HG03565 (cell line): ENCODE data around the gene PTF1A.

Experiments
- ATAC-seq: cut with Tn5 transposase; IDR thresholded peaks from one replicate; pipeline ENCODE4 v1.9.1; 2021; ENCODE audit warnings: mild to moderate bottlenecking, moderate library complexity; ENCODE audit not compliant: unreplicated experiment

PTF1A gene

GRCh38 chr10:23186178-23186577 lies 5.9 kb upstream of the PTF1A start:
- no peak for ATAC-seq

GRCh38 chr10:23186697-23187096 lies 5.4 kb upstream of the PTF1A start:
- ATAC-seq = no peak

GRCh38 chr10:23187155-23187554 lies 5.0 kb upstream of the PTF1A start:
- ATAC-seq = no peak

- no peak for ATAC-seq
Observed at GRCh38 chr10:23189024-23189423, 3.1 kb upstream of the PTF1A start.

DNA sequence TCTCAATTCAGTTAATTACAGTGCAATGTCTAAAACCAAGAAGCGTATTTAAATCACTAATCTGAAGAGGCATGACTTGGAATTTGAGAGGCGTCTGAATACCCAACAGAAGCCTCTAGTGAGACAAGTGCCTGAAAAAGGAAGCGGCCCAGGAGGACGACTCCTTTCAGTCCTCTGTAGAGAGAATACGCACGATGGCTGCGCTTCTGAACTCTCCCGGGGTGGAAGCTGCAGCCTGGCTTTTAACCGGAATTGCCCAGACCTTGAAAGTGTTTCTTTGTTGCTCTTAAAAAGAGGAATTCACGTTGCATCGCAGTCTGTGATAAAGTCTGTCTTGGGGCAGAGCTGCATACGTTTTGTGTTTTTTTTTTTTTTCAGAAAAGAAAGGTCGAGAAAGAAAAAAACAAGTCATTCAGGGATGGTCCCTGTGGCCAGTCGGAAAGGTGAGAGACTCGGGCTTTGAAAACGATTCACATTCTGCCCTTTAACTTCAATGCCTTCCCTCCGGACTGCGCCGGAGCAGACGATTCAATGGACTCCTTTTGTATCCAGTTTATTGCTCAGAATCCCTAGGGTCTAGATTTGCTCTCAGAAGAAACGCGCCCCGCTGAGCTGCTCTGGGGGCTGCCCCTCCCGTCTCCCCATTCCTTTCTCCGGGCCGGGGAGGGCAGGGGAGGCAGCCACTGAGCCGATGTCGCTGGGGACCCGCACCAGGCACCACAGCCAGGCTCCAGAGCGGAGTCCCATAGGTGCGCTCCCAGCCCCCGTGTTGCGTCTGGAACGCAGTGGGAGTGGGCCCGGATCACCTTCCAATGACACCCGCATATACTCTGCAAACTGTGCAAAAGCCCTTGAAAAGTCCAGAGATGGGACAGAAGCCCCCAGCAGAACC lies 994 bp upstream of the PTF1A start:
- ATAC-seq = no peak

DNA sequence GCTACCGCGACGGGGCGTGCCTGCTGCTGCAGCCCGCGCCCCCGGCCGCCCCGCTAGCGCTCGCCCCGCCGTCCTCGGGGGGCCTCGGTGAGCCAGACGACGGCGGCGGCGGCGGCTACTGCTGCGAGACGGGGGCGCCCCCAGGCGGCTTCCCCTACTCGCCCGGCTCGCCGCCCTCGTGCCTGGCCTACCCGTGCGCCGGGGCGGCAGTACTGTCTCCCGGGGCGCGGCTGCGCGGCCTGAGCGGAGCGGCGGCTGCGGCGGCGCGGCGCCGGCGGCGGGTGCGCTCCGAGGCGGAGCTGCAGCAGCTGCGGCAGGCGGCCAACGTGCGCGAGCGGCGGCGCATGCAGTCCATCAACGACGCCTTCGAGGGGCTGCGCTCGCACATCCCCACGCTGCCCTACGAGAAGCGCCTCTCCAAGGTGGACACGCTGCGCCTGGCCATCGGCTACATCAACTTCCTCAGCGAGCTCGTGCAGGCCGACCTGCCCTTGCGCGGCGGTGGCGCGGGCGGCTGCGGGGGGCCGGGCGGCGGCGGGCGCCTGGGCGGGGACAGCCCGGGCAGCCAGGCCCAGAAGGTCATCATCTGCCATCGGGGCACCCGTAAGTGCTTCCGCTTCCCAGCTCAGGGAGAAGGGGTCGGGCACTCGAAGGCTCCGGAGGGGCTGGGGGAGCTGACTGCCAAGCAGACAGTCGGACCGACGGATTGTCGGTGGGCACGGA lies 761 bp downstream of the PTF1A start:
- ATAC-seq = no peak

DNA sequence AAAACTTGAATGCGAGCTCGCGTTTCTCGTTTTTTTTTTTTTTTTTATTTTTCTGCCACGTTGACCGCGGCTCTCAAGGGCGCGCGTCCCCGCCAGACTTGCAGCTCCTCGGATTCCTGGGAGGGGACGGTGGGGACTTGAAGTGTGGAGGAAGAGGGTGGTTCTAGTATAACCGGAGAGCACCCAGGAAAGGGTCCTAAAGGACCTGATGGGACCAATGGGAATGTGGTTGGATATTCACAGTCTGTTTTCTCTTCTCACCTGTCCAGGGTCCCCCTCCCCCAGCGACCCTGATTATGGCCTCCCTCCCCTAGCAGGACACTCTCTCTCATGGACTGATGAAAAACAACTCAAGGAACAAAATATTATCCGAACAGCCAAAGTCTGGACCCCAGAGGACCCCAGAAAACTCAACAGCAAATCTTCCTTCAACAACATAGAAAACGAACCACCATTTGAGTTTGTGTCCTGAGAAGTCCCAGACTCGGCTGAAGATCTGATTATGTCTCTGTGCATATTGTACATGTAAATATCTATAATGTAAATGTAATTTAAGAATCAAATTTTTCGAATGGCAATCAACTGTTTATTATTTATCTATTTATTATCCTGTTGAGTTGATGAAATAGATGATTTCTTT lies 1.4 kb downstream of the PTF1A start:
- ATAC-seq = no peak

DNA sequence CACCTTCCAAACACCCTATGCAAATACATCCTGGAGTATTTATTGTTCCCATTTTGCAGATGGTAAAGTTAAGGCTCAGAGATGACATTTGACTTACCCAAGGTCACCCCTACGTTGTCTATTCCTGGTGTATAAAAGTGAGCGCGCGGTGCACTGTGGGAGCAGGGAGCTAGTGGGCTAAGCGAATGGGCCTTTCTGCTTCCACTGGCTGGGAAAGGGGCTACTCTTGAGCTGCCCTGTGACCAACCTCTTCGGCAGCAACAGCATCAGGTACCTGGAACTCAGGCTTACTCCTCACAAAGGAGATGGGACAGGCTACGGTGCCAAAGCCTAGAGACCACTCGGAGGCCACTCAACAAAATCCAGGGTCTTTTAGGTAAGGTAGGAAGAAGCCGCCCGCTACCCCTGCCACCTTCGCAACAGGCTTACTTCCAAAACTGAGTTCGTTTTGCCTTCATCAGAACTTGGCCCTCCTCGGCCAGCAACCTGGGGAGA lies 2.4 kb downstream of the PTF1A start:
- ATAC-seq = no peak

DNA sequence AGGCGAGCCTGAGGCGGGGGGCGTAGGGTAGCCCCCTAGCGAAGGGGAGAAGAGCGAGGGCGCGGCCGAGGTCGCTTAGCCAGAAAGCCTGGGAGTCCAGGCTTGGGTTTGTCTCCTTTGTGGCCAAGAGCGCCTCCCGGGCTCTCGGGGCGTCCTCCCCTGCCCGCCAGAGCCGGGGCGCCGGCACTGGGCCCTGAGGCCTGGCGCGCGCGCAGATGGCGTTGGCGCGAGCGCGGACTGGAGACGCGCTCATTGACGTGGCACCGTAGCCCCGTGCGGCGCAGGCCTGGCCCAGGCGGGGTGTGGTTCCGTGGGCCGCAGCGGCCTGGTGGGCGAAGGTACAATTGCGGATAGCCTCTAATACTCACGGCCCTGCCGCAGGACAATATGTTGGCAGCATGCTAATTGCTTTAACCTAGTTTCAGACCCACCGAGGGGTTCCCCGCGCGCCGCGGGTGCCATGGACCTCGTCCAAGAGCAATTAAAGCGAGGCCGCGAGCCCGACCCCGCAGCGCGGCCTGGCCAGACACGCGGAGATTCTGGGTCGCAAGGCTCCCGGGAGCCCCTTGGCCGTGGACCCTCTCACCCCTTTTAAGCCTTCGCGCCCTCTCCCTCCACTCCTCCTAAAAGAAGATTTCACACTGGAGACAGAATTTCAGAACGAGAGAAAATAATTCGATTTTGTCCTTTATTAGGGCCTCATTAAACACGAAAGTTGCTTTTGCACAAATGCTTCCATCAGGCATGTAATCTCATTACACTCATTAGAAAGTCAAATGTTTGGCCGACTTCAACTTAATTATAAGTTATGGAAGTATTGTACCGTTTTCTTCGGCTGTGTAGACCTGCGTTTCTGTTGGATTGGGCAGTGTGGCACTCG lies 3.1 kb downstream of the PTF1A start:
- ATAC-seq = no peak

DNA sequence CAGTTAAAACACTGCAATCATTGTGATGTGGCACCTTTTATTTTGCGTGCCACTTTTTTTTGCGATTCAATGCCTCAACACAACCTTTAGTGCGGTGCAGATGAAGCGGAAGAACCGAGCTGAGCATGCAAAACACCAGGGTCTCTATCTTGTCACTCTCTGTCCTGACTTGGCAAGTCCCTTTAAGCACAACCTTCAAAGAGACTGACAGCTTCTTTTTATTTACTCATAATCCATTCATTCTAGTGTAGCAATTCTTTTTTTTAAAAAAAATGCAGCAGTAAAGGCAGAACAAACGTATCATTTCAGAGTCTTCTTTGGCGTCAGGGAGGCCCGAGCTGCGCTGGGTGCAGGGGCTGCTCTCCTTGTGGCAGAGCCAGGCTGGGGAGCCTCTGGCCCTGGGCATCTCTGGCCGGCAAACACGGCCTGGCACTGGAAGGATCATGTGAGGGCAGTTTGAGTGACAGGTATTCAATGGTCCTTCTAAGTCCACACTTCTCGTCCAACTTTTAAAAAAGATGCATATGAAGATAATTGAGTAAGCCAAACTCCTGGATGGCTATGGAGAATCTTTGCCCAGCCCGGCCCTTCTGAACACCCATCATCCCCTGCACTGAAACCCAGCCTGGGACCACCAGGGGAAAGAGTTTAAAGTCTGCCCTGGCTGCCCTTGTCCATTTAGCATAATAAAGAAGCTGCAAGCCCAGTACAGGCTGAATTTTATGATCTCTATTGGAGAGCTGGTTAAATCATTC lies 3.9 kb downstream of the PTF1A start:
- no peak for ATAC-seq

DNA sequence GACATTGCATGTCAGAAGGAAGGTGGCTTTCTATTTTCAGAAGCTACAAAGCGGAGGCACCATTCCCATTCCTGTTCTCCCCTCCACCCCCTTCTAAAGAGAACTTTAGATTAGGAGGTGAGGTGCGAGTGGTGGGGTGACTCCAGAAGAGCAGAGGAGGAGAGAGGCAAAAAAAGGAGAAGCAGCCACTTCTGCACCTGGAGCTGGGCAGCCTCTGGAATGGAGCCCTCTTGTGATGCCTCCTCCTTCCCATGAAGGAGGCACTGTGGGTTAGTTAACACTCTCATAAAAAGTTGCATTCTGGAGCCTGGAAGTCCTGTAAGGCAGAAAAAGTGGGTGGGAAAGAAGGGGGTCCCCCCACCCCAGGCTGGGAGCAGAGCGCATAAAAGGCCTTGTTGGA lies 4.8 kb downstream of the PTF1A start:
- ATAC-seq = no peak

DNA sequence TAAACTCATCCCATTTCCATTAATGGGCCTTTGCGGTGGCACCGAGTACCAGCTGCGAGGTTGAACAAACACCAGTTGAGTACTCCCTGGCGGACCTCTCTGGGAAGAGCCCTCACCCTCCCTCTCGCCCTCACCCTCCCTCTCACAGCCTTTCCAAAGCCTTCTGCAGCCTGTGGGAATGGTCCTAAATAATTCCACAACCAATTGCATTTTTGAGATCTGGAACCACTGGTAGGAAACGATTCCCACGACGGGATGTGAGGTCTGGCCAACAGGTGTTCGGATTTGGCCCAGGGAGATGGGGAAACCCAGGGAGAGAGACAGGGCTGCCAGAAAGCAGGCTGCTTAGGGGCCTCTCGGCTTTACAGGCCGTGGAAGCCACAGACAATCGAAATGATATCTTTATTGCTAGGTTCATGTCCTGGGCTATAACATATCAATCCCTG lies 5.3 kb downstream of the PTF1A start:
- no peak for ATAC-seq

DNA sequence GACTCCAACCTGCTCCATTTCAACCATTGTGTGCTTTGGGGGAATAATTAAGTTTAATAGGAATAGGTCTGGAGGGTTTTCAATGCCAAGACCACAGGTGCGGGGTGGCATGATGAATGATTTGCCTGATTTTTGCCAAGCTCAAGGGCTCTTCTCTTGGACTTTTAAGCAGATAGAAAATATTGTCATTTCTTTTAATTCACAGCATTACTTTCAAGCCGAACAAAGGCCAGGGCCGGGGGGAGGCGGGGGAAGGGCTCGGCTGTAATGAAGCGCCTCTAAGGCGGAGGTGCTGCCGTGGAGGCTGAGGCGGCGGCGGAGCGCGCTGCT lies 6.5 kb downstream of the PTF1A start:
- no peak for ATAC-seq

DNA sequence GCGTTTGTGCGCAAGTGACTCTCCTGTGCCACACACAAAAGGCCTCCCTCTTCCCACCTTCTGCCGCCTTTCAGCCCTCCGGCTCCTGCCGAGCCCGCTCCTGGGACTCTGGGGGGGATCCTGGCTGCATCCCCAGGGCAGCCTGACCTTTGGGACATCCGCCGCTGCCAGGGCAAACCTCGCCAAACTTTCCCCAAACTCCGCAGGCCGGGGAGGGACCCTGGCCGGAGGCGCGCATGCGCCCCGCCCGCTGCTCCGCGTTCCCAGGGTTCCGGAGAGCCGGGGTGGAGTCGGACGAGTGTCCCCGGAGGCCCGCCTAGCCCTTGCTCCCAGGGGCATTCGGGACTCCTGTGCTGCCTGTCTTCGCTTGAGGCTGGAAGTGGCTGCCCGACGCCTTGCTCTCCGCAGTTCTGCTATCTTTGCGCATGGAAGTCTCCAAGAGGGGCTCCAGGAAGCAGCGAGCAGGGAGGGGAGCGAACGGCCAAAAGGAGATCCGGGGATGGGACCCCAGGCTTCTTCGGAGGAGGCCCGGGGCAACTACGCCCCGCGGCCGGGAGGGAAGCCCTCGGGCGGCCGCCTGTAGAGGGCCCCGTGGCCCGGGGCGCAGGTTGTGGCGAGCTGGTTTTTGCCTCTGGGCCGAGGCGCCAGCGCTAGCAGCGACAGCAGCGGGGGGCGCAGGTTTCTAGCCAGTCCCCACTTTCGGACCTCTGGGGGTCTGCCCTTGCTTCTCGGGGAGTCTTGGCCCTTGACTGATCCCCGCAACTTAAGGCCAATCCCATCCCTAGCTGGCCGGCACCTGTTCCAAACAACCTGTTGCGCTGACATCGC lies 7.0 kb downstream of the PTF1A start:
- no peak for ATAC-seq

GRCh38 chr10:23199768-23200511 lies 7.8 kb downstream of the PTF1A start:
- ATAC-seq = no peak

GRCh38 chr10:23200586-23200985 lies 8.5 kb downstream of the PTF1A start:
- ATAC-seq = no peak

GRCh38 chr10:23200997-23201652 lies 9.0 kb downstream of the PTF1A start:
- ATAC-seq = no peak

DNA sequence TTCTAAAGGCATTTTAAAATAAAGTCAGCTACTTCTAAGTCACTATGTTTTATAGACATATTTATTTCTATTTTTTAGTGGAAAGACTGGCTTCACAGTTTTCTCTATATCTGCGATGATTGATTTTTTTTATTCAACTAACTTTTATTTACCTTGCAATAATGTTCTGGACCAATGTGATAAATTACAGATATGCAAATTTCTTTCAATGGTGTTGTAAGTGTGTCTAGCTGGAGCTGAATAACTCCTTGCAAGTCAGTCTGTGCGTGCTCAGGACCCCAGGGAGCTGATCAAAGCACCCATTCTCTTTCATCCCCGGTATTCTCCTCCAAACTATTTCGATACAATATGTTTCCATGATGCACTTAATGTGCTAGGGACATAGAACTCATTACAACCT lies 9.7 kb downstream of the PTF1A start:
- ATAC-seq = no peak
